Activated CD4-positive, alpha-beta T cell treated with anti-CD3 and anti-CD28 coated beads for 48 hours (primary cell): Measurements from ENCODE around the gene LRRC45.
A peak's percentile ranks its signal among the peaks of the same experiment; 100 is the strongest.

ENCODE experiments used
- DNase-seq: peaks from one replicate; pipeline ENCODE4 v3.0.0-alpha.2; 2020

Gene LRRC45

DNA sequence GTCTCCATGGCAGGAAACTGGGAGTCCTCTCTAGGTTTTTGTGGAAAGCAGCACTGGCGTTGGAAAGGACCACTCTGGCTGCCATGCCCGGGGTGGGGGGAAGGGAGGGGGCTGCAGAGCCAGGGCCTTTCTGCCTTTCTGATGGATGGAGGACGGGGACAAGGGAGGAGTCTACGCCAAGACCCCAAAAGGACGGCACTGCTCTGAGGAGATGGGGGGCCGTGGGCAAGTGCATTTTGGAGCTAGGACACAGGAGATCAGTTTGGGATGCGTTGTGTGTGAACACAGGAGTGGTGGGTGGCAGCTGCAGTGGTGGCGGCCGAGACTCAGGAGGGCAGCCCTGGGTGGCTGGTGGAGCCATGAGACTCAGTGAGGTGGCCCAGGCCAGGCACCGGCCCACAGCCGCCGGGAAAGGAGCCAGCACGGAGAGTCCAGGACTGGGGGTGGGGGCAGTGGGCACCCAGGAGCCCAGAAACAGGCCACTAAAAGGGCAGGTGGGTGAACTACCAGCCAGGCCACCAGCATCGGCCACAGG lies 2.5 kb upstream of the LRRC45 start:
- no peak for DNase-seq

DNA sequence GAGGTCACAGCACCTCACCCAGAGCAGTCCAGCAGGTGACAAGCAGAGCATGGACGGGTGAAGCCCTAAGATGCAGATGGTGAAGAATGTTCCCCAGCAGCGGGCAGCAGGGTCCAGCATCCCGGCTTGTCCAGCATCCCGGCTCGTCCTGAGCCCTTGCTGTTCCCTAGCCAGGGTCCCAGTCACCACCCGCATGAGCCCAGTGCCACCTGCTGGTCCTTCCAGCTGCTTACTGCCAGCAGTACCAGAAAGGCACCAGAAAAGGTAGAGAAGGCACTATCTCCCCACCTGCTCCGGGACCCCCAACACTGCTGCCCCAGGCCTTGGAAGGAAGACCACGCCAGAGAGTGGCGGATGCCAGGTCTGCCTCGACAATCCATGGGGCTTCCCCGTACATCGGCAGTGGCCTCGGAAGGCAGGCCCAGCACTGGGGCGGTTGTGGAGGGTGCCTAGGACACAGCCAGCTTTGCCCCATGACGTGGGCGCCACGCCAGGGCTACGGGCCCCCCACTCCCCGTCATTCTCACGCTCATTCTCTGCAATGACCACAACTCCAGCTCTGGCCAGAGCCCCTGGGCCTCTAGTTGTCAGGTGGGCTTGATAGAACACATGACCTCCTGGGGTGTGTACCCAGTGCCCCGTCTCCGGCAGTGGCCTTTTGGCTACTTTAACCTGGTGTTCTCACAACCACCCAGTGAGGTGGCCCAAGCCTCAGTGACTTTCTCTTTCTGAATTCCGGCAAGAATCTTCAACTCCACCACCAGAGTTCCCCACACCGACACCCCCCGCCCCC lies 1.8 kb upstream of the LRRC45 start:
- peak; percentile 73 for DNase-seq

DNA sequence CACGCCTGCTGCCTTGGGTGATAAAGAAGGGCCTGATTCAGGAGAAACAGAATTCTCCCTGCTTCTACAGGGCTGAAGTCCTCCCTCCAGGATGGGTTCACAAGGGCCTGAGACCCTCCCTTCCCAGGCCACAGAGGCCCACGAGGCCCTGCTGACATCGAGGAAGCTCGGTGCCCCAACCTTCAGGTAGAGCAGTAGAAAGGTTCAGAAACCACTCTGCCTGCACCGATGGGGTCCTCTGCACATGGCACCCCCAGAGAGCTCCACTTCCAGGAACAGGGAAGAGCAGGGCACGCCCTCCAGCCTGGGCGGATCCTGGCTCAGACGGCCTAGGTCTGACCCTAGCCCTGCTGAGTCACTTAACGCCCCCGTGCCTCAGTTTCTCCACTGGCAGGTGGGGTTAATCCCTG lies 1.2 kb upstream of the LRRC45 start:
- no peak for DNase-seq

DNA sequence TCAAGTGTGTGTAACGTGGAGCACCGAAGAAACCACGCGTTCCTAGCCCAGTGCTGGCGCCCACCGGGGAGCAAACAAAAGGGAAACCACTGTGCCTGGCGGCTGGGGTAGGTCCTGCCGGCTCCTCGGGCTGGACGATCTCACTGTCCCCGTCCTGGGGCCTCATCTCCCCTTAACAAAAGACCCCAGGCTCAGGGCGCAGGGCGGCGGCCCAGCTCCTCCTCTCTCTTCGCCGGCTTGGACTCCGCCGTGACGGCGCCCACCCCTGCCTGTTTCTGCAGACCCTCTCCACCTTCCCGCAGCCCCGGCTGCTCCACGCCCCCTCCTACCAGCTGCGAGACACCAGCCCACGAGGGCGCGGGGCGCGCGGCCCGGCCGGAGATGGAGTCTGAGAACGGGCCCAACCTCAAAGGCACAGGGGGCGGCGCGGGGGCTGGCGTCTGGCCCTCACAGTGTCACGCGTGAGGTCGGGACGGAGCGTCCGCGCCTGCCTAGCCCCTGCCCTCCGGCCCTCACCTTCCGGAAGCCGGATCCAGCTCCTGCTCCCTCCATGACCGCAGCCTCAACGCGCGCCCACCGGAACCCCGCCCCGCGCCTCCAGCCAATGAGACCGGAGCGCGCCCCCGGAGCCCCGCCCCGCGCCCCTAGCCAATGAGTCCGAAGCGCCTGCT lies 660 bp upstream of the LRRC45 start, which contains the start of gene CENPX:
CENPX (minus strand) TSS at position 569 of the 671 bp plus-strand sequence; CDS start at position 552, 17 bp downstream.
- DNase-seq: no peak

DNA sequence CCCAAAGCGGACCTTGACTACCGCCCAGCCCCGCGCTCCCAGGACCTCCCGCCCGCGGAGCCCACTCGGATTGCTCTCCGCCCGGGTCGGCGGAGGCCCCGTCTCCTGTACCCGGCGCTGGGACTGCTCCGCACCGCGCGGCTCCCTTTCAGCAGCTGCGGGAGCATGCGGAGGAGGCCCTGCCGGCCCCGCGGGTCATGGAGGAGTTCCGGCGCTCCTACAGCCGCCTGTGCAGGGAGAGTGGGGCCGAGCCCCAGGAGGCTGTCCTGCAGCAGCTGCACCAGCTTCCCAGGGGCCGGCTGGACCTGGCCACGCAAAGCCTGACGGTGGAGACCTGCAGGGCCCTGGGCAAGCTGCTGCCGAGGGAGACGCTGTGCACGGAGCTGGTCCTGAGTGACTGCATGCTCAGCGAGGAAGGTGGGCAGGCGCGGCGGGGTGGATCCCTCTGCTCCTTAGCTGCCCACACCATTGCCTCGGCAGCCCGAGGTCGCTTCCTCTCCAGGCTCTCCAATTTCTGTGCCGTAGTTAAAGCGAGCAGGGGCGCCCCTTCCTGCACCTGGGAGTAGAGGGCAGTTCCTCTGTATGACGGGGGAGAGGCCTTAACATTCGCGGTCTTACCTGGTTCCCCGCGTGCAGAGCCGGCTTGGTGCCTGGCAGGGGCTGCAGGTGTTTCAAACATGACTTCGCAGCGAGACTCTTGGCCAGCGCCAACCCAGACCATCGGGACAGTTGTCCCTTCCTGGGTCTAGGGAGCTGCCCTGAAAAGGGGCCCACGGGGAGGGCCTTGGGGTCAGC lies 539 bp downstream of the LRRC45 start:
- peak; percentile 45 for DNase-seq

DNA sequence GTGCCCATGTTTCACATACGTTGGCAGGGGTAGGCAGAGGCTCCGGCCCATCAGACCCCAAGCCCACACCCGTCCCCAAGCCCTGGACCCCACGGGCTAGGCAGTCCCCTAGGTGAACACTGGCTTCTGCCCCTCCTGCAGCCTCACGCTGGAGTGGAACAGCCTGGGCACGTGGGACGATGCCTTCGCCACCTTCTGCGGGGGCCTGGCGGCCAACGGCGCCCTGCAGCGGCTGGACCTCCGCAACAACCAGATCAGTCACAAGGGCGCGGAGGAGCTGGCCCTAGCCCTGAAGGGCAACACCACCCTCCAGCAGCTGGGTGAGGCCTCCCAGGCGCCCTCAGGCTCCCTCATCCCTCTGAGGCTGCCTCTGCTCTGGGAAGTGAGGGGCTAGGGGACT lies 1.8 kb downstream of the LRRC45 start:
- no peak for DNase-seq

DNA sequence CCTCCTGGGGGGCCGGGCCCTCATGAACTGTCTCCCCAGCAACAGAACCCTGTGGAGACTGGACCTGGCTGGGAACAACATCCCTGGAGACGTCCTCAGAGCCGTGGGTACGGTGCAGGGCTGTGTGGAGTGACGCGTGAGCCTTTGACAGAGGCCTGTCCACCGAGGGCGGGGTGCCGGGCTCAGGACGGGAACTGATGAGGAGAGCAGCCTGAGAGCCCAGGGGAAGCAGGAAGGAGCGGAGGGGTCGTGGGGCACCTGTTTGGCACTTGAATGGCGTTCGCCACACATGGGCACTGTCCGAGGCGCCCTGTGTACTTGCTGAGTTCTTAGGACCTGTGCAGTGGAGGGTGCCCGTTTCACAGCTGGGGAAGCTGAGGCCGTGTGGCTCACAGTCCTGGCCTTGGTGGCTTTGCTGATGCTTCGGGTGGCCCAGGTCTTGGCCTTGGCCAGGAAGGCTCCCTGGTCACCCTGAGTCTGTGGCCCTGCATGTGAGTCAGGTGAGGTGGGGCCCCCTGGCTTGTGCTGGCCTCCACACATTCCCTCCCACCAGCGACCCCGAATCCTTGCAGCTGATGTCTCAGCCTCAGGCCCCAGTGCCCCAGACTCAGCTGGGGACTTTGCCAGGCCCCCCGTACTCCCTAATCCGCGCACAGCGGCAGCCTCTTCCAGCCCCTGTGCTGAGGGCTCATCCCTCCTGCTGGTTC lies 2.4 kb downstream of the LRRC45 start:
- DNase-seq: no peak

DNA sequence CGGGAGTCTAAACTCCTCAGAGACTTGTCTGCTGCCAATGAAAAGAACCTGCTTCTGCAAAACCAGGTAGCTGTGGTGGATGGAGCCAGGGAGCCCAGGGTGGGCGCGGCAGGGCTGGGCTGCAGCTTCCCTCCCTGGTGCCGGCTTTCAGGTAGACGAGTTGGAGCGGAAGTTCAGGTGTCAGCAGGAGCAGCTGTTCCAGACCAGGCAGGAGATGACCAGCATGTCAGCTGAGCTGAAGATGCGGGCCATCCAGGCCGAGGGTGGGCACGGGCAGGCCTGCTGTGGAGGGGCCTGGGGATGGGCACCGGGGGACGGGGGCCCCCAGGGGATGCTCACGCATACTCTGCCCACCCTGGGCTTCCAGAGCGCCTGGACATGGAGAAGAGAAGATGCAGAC lies 5.1 kb downstream of the LRRC45 start:
- no peak for DNase-seq

DNA sequence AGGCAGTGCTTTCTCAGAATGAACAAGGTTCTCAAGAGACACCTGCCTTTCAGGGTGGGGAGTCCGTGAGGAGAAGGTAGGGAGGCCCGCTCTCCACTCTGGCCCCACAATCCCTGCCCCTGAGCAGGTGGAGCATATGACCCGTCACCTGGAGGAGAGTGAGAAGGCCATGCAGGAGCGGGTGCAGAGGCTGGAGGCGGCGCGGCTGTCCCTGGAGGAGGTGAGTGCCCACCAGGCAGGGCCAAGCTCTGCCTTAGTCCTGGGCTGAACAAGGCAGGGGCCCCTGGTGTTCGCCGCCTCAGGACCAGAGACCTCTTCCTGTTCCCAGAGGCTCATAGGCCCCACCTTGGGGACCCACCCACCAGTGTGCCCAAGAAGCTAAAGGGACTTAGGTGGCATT lies 5.9 kb downstream of the LRRC45 start:
- no peak for DNase-seq

DNA sequence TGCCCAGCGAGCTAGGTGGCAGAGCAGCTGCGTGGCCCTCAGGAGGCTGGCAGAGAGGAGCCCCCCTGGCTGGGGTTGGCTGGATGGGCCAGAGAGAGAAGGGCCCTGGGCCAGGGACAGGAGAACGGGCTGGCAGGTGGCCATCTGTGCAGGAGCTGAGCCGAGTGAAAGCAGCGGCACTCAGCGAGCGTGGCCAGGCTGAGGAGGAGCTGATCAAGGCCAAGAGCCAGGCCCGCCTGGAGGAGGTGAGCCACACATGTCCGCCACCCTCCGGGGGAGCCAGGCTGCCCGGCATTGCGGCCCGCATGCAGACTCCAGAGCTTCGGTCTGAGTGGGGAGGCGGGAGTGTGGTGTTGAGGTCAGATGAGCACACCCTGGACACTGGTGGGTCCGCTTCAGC lies 6.3 kb downstream of the LRRC45 start:
- DNase-seq: no peak

DNA sequence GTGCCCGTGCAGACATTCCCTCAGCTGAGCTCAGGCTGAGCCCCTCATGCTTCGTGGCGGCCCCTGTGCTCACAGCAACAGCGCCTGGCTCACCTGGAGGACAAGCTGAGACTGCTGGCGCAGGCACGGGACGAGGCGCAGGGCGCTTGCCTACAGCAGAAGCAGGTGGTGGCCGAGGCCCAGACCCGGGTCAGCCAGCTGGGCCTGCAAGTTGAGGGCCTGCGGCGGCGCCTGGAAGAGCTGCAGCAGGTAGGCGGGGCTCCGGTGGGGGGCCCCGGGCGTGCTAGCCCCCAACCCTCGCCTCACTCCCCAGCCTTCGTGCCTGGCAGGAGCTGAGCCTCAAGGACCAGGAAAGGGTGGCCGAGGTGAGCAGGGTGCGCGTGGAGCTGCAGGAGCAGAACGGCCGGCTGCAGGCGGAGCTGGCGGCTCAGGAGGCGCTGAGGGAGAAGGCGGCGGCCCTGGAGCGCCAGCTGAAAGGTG lies 6.9 kb downstream of the LRRC45 start:
- no peak for DNase-seq

DNA sequence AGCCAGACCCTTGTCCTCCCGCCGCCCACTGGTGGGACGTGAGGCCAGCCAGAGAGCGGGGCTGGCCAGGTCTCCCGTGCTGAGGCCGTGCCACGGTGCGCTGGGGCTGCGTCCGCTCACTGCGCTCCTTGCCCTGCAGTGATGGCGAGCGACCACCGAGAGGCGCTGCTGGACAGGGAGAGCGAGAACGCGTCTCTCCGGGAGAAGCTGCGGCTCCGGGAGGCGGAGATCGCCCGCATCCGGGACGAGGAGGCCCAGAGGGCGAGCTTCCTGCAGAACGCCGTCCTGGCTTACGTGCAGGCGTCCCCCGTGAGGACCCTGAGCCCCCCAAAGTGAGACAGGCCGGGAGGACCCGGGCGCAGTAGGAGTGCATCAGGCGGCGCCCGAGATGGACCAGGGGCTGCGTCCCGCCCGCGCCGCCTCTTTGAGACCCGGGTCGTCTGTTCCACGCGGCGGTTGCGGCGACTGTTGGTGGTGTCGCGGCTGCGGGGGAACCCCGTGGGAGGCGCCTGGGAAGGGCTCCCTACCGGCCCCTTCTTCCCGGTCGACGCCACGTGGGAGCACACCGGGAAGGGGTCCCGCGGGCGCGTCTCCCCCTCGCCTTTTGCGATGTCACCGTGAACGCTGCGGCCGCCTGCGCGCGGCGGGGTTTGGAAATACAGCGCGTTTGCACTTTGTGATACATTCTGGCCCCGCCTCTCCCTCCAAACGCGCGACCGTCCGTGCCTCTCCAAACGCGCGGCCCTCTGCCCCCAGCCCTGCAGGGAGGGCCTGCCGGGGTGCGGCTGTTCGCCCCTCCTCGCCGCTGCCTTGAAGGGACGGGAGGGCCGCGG lies 7.6 kb downstream of the LRRC45 start:
- DNase-seq: peak; percentile 88

DNA sequence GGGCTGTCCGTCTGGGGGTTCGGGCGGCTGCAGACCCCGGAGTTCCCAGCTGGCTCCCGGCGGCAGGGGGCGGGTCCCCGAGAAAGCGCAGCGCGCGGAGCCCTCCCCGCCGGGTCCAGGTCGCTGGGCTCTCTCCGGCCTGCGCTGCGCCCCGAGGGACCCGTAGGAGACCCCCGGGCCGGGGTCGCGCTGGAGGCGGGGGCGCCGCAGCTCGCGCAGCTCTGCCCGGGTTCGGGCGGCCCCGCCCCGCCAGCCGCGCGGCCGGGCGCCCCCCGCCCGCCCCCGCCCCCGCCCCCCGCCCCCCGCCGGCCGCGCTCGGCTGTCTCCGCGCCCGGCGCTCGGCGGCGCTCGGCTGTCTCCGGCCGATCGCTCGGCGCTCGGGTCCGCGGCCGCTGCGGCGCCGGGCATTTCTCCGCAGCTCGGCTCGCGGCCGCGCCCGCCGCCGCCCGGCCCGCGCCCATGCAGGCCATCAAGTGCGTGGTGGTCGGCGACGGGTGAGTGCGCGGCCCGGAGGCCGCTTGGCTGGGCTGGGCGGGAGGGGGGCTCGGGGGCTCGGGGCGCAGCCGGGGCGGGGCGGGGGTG lies 8.3 kb downstream of the LRRC45 start, which contains the start of gene RAC3:
RAC3 (plus strand) TSS at position 376 of the 582 bp plus-strand sequence; CDS start at position 460, 84 bp downstream.
- no peak for DNase-seq

DNA sequence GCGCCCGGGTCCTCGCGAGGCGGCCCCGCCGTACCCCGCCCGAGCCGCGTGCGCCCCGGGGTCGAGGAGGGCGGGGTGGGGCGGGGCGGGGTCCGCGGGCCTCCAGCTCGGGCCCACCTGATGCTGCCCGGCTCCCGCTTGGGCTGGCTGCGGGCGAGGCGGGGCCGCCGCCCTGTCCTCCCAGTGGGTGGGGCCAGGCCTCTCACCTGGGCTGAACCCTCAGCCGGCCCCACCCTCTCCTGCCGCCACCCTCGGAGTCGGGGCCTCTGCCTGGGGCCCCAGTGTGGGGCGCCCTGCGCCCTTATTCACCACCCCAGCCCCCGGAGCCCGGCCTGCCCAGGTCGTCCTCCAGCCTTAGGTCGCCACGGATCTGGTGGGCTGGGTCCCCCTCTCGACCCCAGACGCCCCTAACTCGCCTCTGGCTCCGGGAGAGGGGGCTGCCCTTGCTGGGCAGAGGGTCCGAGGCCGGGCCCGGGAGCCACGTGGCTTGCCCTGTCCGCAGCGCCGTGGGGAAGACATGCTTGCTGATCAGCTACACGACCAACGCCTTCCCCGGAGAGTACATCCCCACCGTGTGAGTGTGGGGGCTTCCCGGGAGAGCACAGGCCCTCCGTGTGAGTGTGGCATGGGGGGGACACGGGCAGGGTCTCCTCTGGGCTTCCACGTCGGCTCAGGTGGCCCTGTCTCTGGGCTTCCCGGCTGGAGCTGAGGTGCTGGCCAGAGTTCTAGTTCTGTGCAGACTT lies 9.0 kb downstream of the LRRC45 start:
- DNase-seq: peak; percentile 64

DNA sequence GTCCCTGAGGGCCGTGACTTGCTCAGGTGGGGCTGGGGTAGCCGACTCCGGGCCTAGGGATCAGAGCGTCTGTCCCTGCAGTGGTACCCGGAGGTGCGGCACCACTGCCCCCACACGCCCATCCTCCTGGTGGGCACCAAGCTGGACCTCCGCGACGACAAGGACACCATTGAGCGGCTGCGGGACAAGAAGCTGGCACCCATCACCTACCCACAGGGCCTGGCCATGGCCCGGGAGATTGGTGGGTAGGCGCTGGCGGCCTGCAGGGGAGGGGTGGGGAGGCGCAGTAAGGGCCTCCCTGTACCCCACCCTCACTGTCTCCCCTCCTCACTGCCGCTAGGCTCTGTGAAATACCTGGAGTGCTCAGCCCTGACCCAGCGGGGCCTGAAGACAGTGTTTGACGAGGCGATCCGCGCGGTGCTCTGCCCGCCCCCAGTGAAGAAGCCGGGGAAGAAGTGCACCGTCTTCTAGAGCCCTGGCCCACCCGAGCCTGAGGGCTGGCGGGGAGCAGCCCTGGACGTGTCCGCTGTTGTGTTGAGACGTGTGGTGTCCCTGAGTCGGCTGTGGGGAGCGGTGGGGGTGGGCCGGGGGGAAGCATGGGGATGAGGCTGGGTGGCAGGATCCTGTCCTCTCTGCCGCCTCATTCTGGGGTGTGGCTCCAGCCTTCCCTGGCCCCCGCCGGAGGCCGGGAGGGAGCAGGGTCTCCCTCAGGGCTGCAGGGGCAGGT lies 10.4 kb downstream of the LRRC45 start:
- DNase-seq: no peak

DNA sequence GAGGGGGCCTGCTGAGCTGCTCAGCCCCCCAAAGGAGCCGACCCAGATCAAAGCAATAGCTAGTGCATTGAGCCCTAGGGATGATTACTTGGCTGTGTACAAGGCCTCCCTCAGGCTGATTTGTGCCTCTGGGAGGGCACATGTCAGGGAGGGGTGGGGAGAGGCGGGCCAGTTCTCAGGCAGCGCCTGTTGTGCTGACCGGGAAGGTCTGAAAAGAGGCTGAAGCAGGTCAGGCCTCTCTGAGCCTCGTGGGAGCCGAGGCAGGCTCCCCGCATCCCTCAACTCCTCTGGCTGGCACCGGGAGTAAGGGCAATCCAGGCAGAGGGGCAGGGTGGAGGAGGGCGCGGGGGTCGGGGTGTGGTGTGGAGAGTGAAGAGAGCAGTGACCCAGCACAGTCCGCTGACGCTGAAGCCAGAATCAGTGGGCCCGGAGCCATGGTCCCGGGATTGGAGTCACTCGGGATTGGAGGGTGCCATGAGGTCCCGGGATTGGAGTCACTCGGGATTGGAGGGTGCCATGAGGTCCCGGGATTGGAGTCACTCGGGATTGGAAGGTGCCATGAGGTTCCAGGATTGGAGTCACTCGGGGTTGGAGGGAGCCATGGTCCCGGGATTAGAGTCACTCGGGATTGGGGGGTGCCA lies 11.4 kb downstream of the LRRC45 start:
- DNase-seq: no peak

DNA sequence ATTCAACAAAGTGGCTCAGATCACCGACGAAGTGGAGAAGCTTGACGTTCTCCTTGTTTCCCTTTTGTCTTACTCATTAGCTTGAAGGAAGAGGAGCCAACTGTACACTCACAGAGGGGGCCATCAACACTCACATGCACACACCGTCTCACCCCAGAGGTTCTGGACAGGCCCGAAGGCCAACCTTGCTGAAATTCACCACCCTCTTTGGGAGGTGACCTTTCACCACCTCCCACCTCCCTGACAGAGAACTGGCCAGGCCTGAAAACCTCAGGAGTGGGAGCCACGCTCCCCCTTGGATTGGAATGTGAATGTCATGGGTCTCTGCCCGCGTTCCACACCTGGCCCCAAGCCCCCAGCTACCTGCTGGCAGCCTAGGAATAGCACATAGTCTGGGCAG lies 12.4 kb downstream of the LRRC45 start:
- no peak for DNase-seq

DNA sequence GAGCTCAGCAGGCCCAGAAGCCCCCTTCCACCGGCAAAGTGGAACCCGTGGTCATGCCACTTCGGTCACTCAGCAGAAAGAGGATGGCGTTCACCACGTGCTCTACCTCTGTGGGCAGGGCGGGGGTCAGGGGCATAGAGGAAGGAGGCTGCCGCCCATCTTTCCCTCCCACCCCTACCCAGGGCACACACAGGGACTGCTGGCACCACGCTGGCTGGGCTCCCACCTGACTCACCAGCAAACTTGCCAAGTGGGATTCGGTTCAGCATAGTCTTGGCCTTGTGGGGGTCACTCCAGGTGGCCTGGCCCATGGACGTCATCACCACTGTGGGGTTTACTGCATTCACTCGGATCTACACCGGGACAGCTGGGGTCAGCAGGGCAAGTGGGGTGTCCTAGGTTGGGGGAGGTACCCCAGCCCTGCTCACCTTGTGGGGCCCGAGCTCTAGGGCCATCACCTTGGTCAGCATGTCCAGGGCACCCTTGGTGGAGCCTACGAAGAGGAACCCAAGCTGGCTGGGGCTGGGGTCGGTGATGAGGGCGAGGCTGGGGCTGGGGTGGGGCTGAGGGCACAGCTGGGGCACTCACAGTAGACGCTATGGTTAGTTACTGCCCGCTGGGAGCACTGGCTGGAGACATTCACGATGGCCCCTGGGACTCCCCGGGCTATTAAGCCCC lies 13.0 kb downstream of the LRRC45 start:
- DNase-seq: no peak
